ENCODE results near the gene RASSF4.

The RASSF4 gene

DNA sequence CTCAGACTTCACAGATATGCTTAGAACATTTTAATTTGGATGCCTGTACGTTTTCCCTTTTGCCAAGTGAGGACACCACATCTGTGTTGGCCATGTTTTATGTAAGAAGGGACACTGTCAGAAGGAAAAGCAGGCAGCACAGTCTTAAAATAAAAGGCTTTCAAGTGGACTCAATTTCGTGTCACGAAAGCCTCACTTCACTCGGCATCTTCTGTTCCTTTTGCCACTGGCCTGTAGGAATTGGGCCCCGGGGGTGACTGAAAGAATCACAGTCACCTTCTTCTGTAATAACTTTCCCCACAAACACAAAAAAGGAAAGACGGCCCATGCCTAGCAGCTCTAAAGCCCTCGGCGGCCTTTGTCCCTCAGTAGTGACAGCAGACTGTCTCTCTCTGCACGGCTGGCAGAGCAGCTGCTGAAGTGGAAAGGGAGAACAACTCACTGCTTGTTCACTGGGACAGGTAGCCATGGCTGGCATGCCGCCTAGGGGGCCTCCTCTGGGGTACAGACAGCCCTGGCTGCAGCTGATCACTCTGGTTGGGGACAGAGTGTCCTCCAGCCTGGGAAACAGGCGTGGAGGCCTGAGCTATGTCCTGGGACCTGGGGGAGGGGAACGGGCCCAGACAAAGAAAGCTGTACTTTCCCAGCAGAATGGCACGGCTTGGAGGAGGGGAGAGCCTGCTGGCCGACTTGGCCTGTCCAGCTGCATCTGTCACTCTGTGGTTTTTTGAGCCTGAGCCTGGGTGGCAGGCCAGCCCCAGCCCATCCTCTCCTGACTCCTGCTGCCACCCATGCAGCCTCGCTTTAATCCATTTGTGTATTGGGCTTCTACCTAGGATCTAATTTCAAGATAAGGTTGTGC is 4.4 kb downstream of the RASSF4 start:
- no peak for DNase-seq (ENCODE audit: low read depth)

- no peak for DNase-seq (ENCODE audit: low read depth)
Observed at GRCh38 chr10:44965104-44965503, 5.5 kb downstream of the RASSF4 start.

DNA sequence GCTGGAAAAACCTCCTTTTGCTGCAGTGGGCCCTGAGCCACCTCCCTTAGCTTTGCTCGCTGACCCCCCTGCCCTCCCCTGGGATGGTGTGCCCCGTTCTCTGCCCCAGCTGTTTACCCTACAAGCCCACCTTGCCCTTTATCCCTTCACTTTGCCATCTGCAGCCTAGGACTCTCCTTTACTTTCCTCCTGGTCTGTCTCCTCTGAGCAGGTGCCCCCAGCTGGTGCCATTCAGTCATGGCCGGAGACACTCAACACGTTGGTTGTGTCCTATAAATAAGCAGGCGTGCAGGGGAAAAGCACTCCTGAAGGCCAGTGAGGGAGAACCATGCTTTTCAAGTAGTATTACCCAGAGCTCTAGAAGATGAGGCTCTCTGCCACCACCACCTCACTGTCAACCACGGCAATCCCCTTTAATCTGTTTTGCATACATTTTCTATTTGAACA is 6.1 kb downstream of the RASSF4 start:
- DNase-seq (ENCODE audit: low read depth), result no peak

GRCh38 chr10:44966129-44966815 is 6.7 kb downstream of the RASSF4 start:
- no peak for DNase-seq (ENCODE audit: low read depth)

- no peak for DNase-seq (ENCODE audit: low read depth)
Observed at GRCh38 chr10:44966816-44967509, 7.4 kb downstream of the RASSF4 start.

GRCh38 chr10:44967616-44968015 is 8.0 kb downstream of the RASSF4 start:
- no peak for DNase-seq (ENCODE audit: low read depth)

DNA sequence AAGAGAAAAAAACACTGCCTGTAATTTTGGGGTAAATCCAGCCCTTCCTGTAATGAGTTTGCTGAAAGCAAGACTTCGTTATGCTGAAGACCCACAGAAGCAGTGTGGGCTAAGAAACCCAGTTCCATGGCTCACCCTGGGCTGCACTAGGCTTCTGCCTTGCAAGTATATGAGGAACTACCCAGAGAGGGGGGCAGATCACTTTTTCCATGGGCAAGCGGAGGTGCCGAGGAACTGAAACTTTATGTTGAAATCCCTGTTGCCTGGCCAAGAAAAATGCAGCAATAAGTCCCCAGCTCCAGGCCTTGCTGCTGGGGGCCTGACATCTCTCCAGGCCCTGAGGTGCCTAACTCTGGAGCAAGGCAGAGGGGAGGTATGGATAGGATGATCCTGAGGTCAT is 8.5 kb downstream of the RASSF4 start:
- no peak for DNase-seq (ENCODE audit: low read depth)

GRCh38 chr10:44968500-44969400 is 9.1 kb downstream of the RASSF4 start:
- DNase-seq (ENCODE audit: low read depth), result no peak

- DNase-seq (ENCODE audit: low read depth), result no peak
Observed at GRCh38 chr10:44969854-44970253, 10.3 kb downstream of the RASSF4 start.

DNA sequence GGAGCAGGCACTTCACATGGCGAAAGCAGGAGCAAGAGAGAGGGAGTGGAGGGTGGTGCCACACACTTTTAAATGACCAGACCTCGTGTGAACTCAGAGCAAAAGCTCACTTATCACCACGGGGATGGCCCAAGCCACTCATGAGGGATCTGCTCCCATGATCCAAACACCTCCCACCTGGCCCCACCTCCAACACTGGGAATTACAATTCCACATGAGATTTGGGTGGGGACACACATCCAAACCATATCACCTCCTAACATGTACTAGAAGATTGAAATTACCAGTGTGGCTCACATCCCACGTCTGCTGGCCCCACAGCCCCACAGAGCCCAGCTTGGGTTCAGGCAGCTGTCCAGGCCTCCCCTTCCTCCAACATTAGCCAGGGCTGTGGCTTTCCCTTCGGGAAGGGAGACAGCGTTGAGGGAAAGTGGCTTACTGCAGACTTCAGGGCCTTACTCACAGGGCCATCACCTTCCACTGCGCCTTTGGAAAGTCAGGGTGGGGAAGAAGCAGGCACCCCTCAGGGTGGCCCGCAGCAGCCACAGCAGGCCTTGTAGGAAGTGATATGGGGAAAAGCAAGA is 11.3 kb downstream of the RASSF4 start:
- no peak for DNase-seq (ENCODE audit: low read depth)

- no peak for DNase-seq (ENCODE audit: low read depth)
Observed at GRCh38 chr10:44971434-44971833, 11.8 kb downstream of the RASSF4 start.

DNA sequence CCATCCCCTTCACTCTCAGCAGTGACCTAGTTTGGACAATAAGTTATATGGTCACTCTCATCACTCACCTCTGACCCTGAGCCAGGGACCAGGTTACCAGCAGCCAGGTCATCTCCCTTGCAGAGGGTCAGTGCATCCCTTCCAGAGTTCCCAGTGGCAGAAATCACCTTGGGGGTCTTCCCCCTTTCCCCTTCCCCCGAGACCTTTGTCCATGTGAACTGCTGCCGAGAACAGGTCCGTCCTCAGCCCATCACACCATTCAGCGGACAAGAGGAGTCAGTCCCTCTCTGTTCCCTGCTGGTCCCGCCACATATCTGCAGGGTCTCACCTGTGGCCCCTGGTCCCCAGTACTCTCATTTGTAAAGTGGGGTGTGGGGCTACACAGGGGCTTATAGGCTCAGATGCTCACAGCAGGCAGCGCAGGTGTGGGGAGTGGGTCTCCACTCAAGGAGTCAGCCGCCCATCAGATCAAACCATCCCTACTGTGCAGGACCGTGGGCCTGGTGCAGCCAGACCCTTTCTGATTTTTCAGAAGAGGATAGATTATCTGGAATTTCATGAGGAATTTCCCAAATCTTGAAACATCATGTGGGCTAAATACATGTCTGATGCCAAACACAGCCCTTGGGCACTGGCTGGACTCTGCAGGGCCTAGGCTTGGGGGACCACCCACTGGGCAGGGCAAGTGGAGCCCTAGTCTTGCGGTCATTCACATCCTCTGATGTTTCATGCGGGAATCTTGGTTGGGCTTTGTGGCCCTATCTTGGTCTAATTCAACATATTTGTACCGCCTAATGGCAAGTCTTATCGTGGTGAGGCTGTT is 12.5 kb downstream of the RASSF4 start:
- no peak for DNase-seq (ENCODE audit: low read depth)

DNA sequence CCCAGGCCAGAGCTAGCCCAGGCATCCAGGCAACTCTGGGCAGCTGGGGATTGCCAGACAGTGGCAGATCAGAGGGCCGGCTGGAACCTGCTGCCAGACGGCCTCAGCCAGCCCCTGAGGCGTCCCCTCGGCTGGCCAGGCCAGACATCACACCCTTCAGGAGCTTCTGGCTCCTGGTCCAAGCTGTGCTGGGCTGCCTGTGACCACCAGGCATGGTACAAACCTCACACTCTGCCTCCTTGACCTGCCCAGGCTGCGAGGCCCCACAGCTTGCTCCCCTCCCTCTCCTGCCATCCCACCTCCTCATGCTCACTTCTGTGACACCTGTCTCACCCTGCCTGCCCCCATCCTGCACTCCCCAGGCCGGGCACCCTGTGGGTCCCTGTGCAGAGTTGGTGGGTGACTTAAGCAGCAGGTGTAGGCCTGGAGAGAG is 13.3 kb downstream of the RASSF4 start:
- no peak for DNase-seq (ENCODE audit: low read depth)

DNA sequence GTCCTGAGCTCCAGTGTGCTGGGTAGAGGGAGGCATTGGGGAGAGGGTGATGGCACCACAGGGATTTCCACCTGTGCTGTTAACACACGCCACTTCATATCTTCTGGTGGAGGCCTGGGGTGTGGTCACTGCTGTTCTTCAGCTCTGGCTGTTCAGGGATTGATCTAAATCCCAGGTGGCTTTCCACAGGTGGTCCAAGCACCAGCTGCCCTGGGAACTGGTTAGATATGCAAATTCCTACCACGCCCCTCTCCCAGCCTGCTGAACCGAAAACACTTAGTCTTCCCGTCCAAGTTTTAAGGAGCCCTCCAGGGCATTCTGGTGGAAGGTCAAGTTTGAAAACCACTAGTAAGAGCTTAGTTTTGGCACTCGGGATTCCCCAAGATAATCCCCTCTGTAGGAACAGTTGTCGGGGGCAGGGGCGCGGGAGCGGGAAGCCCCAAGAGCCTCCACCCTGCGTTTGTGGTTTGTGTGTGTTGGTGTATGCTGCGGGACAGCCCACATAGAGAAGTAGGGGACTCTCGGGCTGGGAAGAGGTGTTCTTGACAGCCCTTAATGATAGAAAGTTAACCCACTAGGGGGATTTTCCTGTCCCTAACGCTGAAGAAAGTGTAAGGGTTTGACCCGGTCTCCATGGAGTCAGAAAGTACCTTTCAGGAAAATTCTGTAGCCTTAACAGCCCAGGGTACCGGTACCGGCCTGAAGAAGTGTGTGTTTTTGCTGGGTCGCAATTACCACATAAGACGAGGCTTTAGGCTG is 13.9 kb downstream of the RASSF4 start:
- no peak for DNase-seq (ENCODE audit: low read depth)

- DNase-seq (ENCODE audit: low read depth), result no peak
Observed at GRCh38 chr10:44974082-44974627, 14.6 kb downstream of the RASSF4 start.

DNA sequence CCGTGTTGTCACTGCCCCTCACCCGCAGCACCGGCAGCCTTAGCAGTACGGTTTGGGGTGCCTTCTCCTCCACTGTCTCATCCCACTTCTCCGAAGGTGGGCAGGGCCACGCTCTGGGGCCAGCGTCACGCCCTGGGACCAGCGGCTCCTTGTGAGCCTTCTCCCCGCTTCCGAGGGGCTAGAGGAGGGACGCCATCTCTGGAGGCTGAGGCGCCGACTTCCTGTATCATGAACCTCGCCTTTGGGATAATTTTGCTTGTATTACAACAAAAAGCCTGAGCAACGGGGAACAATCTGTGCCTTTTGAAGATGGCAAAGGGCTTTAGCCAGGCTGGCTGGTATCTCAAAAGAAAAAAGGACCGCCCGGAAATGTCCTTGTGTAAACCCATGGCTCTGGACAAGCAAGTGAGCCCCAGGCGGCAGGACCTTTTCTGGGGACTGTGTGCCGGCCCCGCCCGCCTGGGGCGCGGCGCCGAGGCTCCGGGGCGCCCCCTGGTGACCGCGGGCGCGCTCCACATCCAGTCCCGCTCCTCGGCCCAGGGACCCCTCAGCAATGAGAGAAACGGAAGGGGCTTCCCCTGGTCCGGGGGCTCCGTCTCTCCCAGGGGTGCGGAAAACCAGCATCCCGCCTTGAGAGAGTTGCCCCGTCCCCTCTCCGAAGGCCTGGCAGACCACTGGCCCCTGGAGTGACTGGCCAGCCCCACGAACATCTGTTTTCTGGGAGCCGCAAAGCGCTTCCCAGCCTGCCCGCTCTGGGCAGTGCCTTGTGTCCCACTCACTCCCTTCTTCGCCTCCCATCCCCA is 15.2 kb downstream of the RASSF4 start:
- DNase-seq (ENCODE audit: low read depth), result peak; percentile 75

DNA sequence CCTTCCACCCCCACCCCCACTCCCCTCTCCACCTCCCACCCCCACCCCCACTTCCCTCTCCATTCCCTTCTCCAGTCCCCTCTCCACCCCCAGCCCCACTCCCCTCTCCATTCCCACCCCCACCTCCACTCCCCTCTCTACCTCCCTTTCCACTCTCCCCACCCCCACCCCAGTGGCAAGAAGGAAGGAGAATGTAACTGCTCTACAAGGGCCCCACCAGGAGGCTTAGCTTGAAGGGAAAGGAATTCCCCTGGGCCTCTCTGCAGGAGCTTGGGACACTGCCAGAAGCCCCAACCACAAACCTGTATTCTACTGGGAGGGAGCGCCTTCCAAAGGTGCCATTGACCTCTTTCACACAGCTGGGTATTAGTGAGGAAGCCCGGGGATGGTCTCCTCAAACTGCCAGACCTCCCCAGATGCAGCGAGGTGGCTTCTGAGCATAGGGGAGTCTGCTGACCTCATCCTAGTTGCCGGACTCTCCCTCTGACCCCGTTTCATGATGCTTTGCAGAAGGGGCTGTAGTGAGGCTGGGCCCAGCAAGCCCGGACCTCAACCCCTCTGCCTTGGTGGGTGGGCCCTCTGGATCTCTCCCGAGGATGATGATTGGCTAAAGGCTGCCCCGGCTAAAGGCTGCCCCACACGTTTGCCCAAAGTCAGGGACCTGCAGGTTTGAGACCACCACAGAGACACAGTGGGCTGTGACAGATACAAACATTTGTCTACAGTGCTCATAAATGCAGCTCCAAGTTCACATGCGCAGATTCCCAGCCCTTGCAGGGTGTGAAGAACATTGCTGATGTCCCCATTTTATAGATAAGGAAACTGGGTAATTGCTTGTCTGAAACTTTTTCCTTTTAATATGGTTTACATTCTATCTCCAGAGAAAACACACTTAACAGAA is 16.1 kb downstream of the RASSF4 start:
- no peak for DNase-seq (ENCODE audit: low read depth)
